Left kidney (tissue), 2 donors: Measurements from ENCODE around the gene POU2F3. TPM values are rescaled to one million over a fixed set of nuclear protein-coding genes. Genes with fewer than 3 reads are reported as not detected.

ENCODE experiments used
- DNase-seq: peaks from one replicate; pipeline ENCODE4 v3.0.0-alpha.2; 2013
- polyA plus RNA-seq: library from polyadenylated mRNA; unstranded; fragments of 120-200 nt; gene quantifications from one replicate; pipeline ENCODE4 v1.2.1, GENCODE V29; 2013; ENCODE audit not compliant: insufficient read length

Gene POU2F3
- polyA plus RNA-seq, 1 donor = 0.32 TPM

- DNase-seq = no peak
Observed at GRCh38 chr11:120226714-120227113, 13.2 kb upstream of the POU2F3 start.

DNA sequence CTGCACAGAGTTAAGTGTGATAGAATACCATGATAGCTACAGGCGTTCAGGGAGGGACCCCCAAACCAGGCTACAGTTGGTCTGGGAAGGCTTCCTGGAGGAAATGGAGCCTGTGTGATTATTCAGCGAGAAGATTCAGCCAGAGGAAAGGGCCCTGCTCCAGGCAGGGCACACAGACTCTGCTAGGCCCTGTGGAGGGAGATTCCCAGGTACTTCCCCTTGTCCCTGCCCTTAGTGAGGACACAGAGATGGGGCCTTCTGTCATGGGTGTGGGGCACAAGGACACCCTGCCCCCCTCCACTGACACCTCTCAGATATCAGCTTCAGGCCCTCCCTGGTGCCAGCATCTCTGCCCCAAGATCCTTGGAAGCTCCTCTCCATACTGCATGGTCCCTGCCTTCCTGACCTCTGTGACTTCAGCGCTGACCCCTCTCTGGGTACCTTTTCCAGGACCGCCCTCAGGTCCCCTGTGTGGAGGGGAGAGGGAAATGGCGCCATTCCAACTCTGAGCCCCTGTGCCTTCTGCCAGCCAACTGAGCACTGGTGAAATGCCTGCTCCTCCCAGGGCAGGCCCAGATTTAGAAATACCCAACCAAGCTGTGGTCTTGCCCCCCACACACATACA, 12.6 kb upstream of the POU2F3 start:
- no peak for DNase-seq

DNA sequence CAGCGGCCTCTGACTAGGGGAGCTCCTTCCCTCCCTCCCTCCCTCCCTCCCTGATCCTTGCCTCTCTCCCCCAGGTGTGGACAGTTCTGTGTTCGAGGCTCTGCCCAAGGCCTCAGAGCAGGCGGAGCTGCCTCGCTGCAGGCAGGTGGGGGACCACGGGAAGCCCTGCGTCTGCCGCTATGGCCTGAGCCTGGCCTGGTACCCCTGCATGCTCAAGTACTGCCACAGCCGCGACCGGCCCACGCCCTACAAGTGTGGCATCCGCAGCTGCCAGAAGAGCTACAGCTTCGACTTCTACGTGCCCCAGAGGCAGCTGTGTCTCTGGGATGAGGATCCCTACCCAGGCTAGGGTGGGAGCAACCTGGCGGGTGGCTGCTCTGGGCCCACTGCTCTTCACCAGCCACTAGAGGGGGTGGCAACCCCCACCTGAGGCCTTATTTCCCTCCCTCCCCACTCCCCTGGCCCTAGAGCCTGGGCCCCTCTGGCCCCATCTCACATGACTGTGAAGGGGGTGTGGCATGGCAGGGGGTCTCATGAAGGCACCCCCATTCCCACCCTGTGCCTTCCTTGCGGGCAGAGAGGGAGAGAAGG, 11.1 kb upstream of the POU2F3 start:
- no peak for DNase-seq

- DNase-seq = no peak
Observed at GRCh38 chr11:120229451-120230424, 10.2 kb upstream of the POU2F3 start.

DNA sequence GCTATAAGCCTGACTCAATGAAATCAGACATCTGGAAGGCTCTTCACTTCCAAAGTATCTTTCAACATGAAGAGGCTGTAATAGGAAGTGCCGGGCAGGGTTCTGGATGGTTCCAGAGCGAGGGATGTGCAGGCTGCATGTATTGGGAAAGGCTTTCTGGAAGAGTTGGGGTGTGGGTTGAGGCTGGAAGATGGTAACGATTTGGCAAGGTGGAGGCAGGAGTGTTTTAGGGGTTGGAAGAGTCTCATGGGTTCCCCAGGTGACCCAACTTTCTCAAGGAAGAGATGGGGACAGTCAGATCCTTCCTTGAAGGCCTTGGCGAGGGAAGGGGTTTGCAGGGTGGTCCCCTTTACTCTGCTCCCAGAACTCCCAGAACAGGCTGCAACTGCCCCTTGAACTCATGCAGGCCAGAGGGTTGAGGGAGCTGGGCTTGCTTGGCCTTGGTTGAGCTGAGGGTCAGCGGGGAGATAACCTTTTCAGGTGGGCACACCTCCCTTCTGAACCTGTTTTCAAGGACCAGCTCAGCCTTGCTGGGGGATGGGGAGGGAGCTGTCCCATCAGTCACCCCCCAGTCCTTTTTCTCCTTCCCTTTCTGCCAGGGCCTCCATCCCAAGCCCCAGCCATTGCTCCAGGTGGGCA, 9.4 kb upstream of the POU2F3 start:
- DNase-seq = no peak

DNA sequence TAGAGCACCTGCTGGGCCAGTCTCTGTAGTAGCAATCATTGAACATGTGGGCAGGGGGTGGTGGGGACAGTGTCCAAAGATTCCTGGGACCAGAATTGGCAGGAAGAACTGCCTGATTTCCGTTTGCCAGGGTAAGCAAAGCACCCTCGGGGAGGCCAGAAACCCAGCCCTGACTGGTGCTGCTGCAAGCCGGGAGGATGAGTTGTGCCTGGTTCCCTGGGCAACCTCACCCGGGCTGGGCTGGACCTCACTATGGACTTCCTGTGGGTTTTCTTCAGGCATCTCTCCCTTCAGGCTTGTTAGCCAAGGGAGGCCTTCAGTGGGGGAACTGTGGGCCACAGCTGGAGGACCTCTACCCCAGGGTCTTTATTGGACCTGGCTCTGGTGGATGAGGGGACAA, 8.0 kb upstream of the POU2F3 start:
- no peak for DNase-seq

DNA sequence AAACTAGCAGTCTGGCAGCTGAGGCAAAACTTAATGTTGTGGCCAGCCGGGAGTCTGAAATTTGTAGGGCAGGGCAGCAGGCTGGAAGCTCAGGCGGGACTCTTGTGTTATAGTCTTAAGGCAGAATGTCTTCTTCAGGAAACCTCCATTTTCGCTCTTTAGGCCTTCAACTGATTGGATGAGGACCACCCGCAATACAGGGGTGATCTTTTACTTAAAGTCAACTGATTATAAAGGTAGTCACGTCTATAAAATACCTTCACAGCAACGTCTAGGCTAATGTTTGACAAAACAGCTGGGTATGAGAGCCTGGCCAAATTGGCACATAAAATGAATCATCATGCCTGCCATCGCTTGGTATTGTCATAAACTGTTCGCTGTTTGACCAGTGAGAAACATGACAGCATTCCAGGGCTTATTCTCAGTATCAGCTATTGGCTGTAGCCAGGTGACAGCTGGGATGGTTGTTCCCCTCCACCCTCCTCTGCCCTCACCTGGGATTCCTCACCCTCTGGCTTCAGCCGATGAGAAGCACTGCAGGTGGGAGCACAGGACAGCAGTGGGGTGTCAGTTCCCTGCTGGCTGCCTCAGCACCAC, 6.6 kb upstream of the POU2F3 start:
- no peak for DNase-seq

DNA sequence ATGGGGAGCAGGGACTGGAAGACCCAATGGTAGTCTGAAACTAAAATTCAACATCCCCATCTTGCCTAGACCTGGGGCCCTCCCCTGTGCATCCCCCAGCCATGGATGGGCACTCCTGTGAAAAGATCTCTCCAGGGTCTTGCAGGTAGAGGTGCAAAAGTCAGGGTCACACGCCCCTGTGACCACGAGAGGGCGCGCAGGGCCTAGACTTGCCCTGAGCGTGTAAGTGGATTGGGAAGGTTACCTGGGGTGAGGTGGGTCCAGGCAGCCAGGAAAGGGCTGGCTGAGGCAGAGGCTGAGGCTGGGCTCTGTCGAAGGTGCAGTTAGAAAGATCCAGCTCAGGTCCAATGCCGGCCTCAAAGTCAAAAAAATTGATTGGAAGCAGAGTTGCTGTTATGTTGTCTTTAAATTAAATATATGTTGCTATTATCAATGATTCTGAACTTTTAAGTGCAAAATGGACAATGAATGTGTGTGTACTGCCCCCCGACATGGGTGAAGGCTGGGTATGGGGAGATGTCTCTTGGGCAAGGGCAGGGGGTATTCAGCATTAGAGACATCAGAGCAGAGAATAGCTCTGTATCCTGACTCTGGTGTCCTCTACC, 4.8 kb upstream of the POU2F3 start:
- DNase-seq = peak; percentile 66

DNA sequence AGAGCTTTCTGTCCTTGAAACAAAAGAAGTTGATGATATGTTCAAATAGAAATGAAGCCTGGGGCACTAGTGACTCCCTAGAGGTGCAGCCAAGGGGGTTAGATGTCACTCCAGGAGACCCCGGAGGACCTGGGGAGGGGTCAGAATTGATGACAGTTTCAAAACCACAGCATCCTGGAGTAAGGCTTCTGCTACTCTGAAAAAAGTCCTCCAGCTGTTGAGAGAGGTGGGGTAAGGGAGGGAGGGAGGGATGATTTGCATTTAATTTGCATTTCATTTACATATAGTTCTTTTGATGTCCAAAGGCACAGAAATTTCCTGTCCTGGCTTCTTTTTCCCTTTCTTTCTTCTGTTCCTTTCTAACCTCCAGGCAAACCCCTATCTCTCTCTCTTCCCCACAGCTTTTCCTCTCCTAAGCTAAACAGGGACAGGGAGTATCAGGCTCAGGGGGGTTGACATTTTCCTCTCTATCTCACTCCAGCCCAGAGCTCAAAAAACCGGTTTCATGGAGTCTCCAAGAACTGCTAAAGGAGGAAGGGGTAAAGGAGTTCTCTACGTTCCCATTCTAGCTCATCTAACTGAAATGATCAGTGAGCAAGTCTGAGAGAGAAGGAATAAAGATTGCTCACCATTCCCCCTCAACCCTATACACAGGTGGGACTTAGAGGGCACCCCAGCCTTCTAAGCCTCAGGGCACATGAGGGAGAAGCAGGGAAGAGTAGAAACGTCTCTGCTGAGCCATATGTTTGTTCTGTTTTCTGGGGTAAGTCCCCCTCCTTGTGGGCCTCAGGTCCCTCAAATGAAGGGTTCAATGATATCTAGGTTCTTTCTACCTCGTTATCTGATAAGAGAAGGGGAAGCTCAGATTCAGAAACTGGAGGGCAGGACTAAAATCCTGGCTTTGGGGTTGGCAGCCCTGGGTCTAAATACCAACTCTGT, 3.5 kb upstream of the POU2F3 start:
- DNase-seq = no peak

DNA sequence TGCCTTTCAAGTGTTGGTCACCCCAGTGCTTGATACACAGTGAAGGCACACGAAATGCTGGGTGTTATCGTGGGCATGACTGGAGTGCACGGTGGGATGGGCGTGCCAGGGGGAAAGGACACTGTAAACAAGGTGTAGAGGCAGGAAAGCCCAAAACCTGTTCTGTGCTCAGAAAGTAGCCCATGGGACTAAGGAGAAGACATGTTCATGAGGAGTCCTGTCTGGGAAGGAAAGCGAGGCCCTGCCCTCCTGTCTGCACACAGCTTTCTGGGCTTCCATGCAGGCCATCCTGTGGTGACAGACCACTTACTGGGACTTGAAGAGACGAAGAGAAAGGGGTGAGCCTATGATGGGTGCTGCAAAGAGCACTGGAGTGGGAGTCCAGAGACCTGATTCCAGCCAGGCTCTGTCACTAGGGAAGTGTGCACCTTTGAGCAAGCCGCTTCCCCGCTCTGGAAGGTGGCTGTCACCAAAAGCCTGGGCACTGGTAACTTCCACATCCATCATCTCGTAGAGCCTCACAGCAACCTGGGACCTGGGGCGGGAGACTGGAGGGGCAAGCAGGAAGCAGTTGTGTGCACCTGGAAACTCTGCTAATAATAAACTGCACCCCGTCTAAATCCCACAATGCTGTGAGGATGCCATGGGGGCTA, 846 bp upstream of the POU2F3 start:
- DNase-seq = no peak

GRCh38 chr11:120240866-120241265, 926 bp downstream of the POU2F3 start:
- no peak for DNase-seq

DNA sequence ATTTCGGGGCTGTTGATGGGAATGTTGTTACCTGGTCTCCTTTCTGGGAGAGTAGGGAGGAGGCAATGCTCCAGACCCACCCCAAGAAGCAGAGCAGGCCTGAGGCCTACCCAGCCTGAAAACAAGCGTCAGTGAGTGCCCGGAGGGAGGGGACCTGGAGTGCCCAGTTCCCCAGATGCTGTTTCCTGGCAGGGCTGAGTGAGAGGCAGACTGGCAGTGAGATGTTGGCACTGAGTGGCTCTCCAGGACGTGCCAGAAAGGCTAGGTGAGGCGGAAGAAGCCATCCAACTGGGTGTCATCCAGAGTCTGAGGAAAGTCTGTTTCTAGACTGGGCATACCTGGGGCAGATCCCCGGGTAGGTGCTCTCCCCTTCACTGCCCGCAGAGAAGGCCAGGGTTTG, 1.3 kb downstream of the POU2F3 start:
- DNase-seq = no peak

DNA sequence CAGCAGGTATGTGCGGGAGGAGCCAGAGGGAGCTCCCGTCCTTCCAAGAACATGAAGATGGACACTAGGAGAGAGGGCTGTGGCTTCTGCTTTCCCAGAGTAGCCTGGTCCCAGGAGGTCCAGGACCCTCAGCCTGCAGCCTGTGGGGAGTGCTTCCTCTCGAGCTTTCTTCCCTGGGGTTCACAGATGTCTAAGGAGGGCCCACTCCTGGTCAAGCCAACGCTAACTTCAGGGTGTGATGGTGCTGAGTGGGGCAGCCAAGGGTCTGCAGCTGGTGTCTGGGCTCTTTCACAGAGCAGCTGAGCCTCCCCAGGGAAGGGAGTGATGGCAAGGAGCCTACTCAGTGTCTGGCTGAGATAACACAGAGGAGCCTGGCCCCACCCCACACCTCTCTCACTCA, 3.3 kb downstream of the POU2F3 start:
- DNase-seq = no peak

DNA sequence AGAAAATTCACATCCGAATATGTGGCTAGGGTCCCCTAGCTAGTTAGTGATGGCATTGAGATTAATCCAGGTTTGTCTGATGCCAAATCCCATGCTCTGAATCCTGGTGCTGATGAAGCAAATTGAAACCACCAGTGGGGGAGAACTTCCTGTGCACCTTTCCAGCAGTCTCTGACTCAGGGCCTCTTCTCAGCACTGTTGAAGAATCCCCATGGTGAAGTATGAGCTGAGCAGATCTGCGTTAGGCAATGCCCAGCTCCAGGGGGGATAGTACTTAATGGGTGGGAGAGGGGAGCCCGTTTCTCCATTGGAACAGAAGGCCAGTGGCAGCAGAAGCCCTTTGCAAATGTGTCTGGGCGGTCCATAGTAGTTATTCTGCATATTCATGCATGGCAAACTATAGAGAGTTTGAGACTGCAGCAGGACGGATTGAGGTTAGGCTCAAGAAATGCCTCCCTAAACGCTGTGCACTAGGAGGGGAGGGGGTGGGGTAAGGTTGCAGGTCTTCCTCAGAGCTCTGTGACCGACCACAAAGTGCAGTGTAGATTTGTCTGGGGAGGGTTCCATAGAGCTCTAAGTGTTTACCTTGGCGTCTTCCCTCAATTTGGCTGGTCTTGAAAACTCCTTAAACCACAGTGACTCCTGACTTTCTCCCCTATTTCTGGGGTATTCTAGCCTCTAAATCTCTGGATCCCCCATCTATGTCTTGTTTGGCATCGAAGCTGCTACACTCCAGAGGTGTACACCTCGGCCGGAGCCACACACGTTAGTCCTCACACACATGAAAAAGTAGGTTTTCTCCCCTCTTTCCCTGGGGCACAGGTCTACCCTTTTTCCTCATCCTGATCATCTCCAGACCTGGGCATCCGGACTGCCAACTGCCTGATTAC, 4.8 kb downstream of the POU2F3 start:
- DNase-seq = no peak

DNA sequence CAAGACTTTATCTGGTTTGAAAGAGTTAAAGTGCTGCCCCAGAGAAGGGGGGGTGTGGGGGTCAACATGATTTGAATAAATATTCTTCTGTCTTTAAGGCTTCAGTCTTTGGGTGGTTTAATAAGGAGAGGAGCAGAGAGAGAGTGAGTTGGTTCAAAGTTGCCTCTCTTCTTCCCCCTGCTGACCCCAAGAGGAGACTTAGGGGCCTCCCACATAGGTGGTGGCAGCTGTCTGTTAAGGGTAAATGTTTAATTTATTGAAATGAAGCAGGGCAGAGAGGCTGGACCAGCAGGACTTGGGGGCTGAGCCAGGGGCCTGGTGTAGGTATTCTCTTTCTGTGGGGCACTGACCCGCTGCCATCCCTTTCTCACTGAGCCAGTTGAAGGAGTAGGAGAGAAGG, 5.5 kb downstream of the POU2F3 start:
- DNase-seq = no peak

DNA sequence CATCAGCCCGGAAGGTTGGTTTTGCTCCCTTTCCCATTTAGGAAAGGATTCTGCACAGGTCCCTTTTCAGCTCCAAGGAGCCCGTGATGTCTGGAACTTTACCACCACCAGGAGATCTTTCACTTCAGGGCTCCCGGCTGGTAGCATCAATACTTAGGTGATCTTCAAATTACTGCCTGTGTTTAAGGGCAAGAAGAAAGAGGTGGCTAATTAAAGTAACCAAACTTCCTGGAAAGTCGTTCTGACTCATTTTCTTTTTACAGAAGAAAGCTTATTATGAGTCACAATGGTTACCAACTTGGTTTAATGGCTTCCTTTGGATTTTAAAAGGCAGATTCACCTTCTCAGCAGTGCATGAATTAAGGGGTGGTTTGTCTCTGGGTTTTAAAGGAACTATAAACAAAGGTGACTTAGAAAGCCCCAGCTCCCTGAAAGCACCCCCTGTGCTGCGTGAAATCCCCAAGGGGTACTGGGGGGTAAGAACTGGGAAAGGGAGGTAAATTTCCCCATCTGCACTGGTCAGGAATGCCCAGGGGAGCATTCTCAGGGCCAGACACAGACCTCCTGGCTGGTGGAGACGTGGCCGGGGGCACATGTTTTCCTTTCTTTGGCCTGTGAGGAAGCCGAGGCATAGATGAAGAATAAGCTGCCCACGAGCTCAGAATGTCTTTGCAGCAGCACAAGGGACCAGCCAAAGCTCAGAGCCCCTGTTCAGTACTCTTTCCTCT, 8.8 kb downstream of the POU2F3 start:
- DNase-seq = no peak

DNA sequence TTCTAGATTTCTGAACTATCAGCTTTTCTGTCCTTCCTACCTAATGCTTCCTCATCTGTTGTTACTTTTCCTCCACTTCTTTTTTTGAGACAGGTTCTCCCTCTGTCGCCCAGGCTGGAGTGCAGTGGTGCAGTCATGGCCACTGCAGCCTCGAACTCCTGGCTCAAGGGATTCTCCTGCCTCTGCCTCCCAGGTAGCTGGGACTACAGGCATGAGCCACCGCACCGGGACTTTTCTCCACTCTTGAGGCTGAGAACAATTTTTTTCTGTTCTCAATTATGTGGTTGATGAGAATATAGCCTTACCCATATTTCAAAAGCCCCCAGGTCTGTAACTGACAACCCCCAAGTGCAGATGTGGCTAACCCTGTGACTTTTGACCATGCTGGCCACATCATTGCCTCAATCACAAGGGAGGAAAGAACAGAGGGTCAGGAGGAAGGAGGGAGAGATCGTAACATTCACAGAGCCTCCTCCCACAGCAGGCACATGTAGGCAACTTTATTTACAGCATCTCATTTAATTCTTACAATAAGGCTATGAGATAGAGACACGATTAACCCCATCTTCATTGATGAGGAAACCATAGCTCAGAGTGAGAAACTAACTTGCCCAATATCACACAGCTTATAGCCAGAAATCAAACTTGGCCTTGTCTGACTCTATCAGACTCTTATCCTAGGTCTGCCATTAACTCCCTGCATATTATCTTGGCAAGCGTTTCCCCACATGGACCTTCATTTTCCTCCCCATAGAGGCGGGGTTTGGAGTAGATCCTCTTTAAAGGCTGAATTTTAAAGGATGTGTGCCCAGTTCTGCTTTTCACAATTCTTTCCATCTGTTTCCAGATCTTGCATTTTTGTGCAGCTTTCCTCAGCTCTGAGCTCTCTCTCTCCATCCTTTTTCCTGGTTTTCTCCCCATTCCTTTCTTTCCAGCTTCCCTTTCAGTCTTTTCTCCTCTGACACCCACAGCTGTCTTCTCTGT, 9.6 kb downstream of the POU2F3 start:
- DNase-seq = no peak
